Stomach (tissue), 9 donors: ENCODE results near the gene IRF5. TPM values are rescaled to one million over a fixed set of nuclear protein-coding genes. Genes with fewer than 3 reads are reported as not detected.
"Not testable (repeated sequence)": the region's sequence is repeated elsewhere in the genome, so short reads cannot be mapped to it uniquely, and the experiment has no call there.

ENCODE experiments used
- DNase-seq, 2 donors: peaks; one replicate each; pipeline versions ENCODE4 v3.0.0 to v3.0.0-alpha.2; 2013 to 2019
- H3K27ac ChIP-seq, 5 donors: fragments of 200-600 bp in 4 of 5; sonication (generic) in 4 of 5; one replicate each; pipeline ENCODE4 v1.5.1; 2013 to 2019; ENCODE audit warnings: mild to moderate bottlenecking in 1 of 5, moderate library complexity in 1 of 5
- H3K27me3 ChIP-seq, 3 donors: fragments of 200-600 bp; sonication (generic); one replicate each; pipeline ENCODE4 v1.5.1; 2017 to 2019; ENCODE audit warnings: mixed run types in 1 of 3
- H3K36me3 ChIP-seq, 4 donors: fragments of 200-600 bp; sonication (generic); 1 replicate in 3 of 4; 2 replicates in 1 of 4; pipeline ENCODE4 v1.5.1; 2016 to 2019
- H3K4me1 ChIP-seq, 4 donors: fragments of 200-600 bp; sonication (generic); one replicate each; pipeline ENCODE4 v1.5.1; 2016 to 2019
- H3K4me3 ChIP-seq, 4 donors: fragments of 200-600 bp; sonication (generic) in 3 of 4; one replicate each; pipeline ENCODE4 v1.5.1; 2016 to 2019; ENCODE audit warnings: mild to moderate bottlenecking in 1 of 4
- H3K9me3 ChIP-seq, 4 donors: fragments of 200-600 bp; sonication (generic); one replicate each; pipeline ENCODE4 v1.5.1; 2016 to 2019
- EP300 ChIP-seq: sonication (generic); formaldehyde crosslinking; IDR thresholded peaks from one replicate; pipeline ENCODE4 v1.6.1; 2017; ENCODE audit warnings: antibody characterized with exemption
- POLR2A ChIP-seq, 4 donors: fragments of 450-650 bp; IDR thresholded peaks; one replicate each; pipeline ENCODE4 v1.6.1; 2016; ENCODE audit warnings: antibody characterized with exemption in 4 of 4, control low read depth in 2 of 4, mild to moderate bottlenecking in 1 of 4, moderate library complexity in 1 of 4
- POLR2AphosphoS5 ChIP-seq, 3 donors: sonication (generic); formaldehyde crosslinking; IDR thresholded peaks; one replicate each; pipeline ENCODE4 v1.6.1; 2016; ENCODE audit warnings: antibody characterized with exemption in 3 of 3
- WGBS, 5 donors: extraction: QIAGEN DNeasy Blood & Tissue Kit in 3 of 5; methylation state at CpG; one replicate each; pipeline versions ENCODE4 v1.1.5 to v1.1.7; 2013 to 2018; 5-methylcytosine and 5-hydroxymethylcytosine counted together
- intact Hi-C: fragments of 100-400 bp; cut with DNase I; formaldehyde crosslinking; loops from one replicate; pipeline ENCODE4 v1.15.1; 2023; ENCODE audit warnings: low total_unique reads
- polyA plus RNA-seq, 3 donors: library from polyadenylated mRNA; stranded (reverse); fragments of 200-250 nt; gene quantifications; one replicate each; pipeline ENCODE4 v1.2.3, GENCODE V29; 2013
- total RNA-seq, 5 donors: library from RNA; depleted of rRNA; stranded (reverse); fragments of >200 nt; gene quantifications; one replicate each; pipeline versions ENCODE4 v1.1.0 to v1.2.3, GENCODE V29; 2014 to 2016
- TF ChIP-seq, protein P1 (sequence below), 7 experiments: fragments of 450-650 bp in 4 of 7; fragments of 200-600 bp in 3 of 7; sonication (generic) in 3 of 7; IDR thresholded peaks; one replicate each; pipeline ENCODE4 v1.5.1; 2016 to 2019; ENCODE audit warnings: antibody characterized with exemption in 7 of 7, control low read depth in 2 of 7, mild to moderate bottlenecking in 1 of 7
- donor health status: healthy with polysubstance abuse.
- donor health status: Bipolar disorder and iron deficiency.
- donor health status: healthy.

Gene IRF5
- total and polyA plus RNA-seq, 8 donors, result 2.2 to 13.8 (median 4.7) TPM

- intact Hi-C loops, result loop anchor here (5.0 kb wide), 1 partner anchor 167 kb away; no protein-coding TSS in a partner anchor
- Histone ChIP-seq H3K27ac (no peak overlapping the region), H3K4me3 (peak overlapping the region; percentile 21 to 43 (median 27)), H3K9me3 (no peaks in the 10 kb centered on the region), H3K27me3 (peaks cover 0 to 78% (median 34%) of the 10 kb centered on the region in 3 donors), H3K4me1 (peaks cover 12 to 31% (median 19%) of the 10 kb centered on the region in 4 donors), H3K36me3 (no peaks in the 10 kb centered on the region)
- WGBS, 5 donors, result 9 to 19% (median 11%) methylated on average over 25 to 42 of the region's 42 CpGs
- DNase-seq, result peak in 1 of 2 donors; percentile 68
- TF ChIP-seq POLR2AphosphoS5 (IDR thresholded peaks at IDR 0.05), result no peak
- no peak for TF ChIP-seq EP300
- no peak for TF ChIP-seq POLR2A (IDR thresholded peaks at IDR 0.05)
- TF ChIP-seq, protein P1, sequence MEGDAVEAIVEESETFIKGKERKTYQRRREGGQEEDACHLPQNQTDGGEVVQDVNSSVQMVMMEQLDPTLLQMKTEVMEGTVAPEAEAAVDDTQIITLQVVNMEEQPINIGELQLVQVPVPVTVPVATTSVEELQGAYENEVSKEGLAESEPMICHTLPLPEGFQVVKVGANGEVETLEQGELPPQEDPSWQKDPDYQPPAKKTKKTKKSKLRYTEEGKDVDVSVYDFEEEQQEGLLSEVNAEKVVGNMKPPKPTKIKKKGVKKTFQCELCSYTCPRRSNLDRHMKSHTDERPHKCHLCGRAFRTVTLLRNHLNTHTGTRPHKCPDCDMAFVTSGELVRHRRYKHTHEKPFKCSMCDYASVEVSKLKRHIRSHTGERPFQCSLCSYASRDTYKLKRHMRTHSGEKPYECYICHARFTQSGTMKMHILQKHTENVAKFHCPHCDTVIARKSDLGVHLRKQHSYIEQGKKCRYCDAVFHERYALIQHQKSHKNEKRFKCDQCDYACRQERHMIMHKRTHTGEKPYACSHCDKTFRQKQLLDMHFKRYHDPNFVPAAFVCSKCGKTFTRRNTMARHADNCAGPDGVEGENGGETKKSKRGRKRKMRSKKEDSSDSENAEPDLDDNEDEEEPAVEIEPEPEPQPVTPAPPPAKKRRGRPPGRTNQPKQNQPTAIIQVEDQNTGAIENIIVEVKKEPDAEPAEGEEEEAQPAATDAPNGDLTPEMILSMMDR (IDR thresholded peaks at IDR 0.05), result no peak
Observed at GRCh38 chr7:128909625-128910568, 27.8 kb upstream of the IRF5 start.

DNA sequence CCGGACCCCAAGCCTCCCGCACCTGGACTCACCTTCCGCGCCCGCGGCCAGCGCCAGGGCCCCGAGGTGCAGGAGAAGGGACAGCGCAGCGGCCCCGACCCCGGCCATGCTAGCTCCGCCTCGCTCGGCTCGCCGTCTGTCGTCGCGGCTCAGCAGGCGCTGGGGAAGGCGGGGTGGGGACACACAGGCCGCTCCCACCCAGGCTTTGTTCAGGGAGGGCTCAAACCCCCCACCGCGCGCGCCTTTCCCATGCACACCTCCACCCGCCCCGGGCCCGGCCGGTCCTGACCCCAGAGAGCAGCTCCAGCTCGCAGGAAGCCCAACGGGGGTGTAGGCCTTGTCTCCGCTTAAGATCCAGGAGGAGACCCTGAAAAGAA, 27.2 kb upstream of the IRF5 start, which contains the start of gene KCP:
Gene KCP (minus strand): TSS at position 141 of the 377 bp plus-strand sequence. CDS start 33 bp downstream, at position 108.
- Histone ChIP-seq H3K27ac (no peak within 1 kb of the TSS), H3K9me3 (no peaks in the 10 kb centered on the region), H3K4me3 (peak within 1 kb of the TSS; percentile 21 to 43 (median 27)), H3K4me1 (peaks cover 19 to 37% (median 25%) of the 10 kb centered on the region in 4 donors), H3K27me3 (peaks cover 0 to 85% (median 41%) of the 10 kb centered on the region in 3 donors), H3K36me3 (no peaks in the 10 kb centered on the region)
- intact Hi-C loops, result no loop called here
- 19 to 54% (median 23%) methylated on average over 11 to 34 of the region's 34 CpGs for WGBS, 5 donors
- TF ChIP-seq POLR2A (IDR thresholded peaks at IDR 0.05) (no peak), EP300 (no peak), POLR2AphosphoS5 (IDR thresholded peaks at IDR 0.05) (no peak)
- TF ChIP-seq, protein P1 (IDR thresholded peaks at IDR 0.05), result no peak
- DNase-seq, result peak in 1 of 2 donors; percentile 63

GRCh38 chr7:128911423-128912031, 26.2 kb upstream of the IRF5 start:
- Histone ChIP-seq H3K4me3 (no peak overlapping the region), H3K27me3 (peaks cover 9 to 88% (median 50%) of the 10 kb centered on the region in 3 donors), H3K27ac (no peak overlapping the region), H3K4me1 (peaks cover 25 to 44% (median 32%) of the 10 kb centered on the region in 4 donors), H3K36me3 (no peaks in the 10 kb centered on the region), H3K9me3 (no peaks in the 10 kb centered on the region)
- 51 to 69% (median 56%) methylated on average over 7 to 8 of the region's 8 CpGs for WGBS, 5 donors
- intact Hi-C loops, result no loop called here
- peak; percentile 37 to 81 for DNase-seq
- TF ChIP-seq POLR2AphosphoS5 (IDR thresholded peaks at IDR 0.05), result no peak
- TF ChIP-seq, protein P1 (IDR thresholded peaks at IDR 0.05), result no peak

DNA sequence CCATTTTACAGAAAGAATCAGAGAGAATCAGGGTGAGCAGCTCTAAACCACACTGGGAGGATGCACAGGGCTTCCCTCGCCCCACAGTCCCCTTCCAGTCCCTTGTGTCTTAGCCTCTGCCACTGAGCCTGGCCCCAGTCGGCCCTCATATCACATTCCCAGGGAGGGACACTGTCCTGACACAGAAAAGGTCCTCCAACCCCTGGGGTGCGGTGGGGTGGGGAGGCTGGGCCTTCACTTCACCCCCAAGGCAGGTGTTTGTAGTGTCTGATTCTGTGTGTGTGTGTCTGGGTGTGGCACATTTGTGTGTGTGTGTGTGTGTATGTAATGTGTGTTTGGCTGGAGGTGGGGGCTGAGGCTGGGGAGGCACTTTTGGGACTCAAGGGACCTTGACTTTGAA, 25.4 kb upstream of the IRF5 start:
- no peak overlapping the region for H3K27ac ChIP-seq
- TF ChIP-seq EP300 (no peak), POLR2AphosphoS5 (IDR thresholded peaks at IDR 0.05) (no peak), POLR2A (IDR thresholded peaks at IDR 0.05) (no peak)
- TF ChIP-seq, protein P1 (IDR thresholded peaks at IDR 0.05), result no peak
- peak in 1 of 2 donors; percentile 3 for DNase-seq
- intact Hi-C loops, result no loop called here
- H3K36me3 ChIP-seq, result no peaks in the 10 kb centered on the region
- peaks cover 10 to 89% (median 55%) of the 10 kb centered on the region in 3 donors for H3K27me3 ChIP-seq
- 72 to 78% (median 77%) methylated on average over 3 of the region's 3 CpGs for WGBS, 5 donors
- H3K9me3 ChIP-seq, result no peaks in the 10 kb centered on the region
- H3K4me1 ChIP-seq, result peaks cover 25 to 44% (median 32%) of the 10 kb centered on the region in 4 donors
- H3K4me3 ChIP-seq, result no peak overlapping the region

DNA sequence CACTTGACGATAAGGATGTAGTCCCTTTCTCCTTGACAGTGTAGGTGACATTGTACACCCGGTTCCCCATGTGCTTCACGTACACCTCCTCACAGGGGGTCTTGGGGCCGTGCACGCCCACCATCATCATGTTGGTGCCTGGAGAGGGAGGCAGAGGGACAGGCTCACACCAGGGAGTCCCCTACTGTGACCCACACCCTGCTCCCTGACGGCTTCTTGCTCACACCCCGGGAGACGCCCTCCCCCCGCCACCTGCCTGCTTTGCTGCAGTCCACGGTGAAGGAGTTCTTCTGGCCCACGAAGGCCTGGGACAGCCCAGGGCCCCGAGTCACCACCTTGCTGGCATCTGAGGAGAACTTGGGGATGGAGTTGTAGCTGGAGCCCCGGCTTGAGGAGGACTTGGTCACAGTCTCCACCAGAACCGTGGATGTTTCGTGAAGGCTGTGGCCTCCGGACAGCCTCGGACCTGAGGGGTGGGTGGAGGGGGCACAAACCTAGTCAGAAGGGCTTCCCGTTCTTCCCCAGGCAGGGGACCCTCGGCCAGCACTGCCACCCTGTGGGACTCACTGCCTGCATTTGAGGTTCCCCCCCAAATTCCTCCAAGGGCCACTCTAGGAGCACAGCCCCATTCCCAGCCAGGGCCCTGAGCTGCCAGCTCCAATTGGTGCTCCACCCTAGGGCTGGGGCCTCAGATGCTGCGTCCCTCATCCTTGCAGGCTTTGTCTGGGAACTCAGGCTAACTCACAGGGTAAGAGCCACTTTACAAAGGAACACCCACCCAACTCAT, 24.8 kb upstream of the IRF5 start:
- H3K4me3 ChIP-seq, H3K27ac ChIP-seq, intact Hi-C loops, H3K36me3 ChIP-seq, H3K9me3 ChIP-seq: not testable (repeated sequence)
- Histone ChIP-seq H3K4me1 (peaks cover 25 to 44% (median 32%) of the 10 kb centered on the region in 4 donors), H3K27me3 (peaks cover 10 to 89% (median 55%) of the 10 kb centered on the region in 3 donors)
- peak in 1 of 2 donors; percentile 0 for DNase-seq
- 81 to 98% (median 93%) methylated on average over 3 to 11 of the region's 20 CpGs for WGBS, 5 donors
